ENCODE measurements around the gene GHRHR.

GHRHR gene

DNA sequence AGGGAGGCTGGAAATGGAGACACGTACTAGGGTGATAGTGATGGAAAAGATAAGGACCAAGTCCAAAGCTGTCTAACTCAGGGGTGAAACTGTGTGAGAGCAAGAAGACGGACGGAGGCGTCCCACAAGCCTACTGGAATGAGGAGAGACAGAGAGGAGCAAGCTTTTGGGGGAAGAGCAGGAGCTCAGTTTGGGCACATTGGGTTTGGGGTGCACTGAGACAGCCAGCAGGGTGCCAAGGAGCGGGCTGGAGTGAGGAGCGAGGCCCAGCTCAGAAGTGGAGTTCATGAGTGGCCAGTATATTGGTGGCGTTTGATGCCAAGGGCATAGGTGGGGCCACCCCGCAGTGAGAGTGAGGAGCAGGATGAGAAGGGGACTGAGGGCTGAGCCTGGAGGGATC is 22.6 kb downstream of the GHRHR start:
- no peak overlapping the region for H3K4me3 ChIP-seq (ENCODE audit: low read depth, low read length)
- H3K36me3 ChIP-seq (ENCODE audit: insufficient read depth, low read length): no peaks in the 10 kb centered on the region
- H3K4me1 ChIP-seq (ENCODE audit: control insufficient read depth, insufficient read depth, low read length, unreplicated experiment): peaks cover 4% of the 10 kb centered on the region
- peaks cover 19% of the 10 kb centered on the region for H3K27me3 ChIP-seq (ENCODE audit: insufficient read depth, low read length)
- no peak overlapping the region for H2AFZ ChIP-seq (ENCODE audit: low read length, unreplicated experiment)
- no peaks in the 10 kb centered on the region for H3K79me2 ChIP-seq (ENCODE audit: control insufficient read depth, insufficient read depth, low read length, unreplicated experiment)
- no peak overlapping the region for H3K27ac ChIP-seq (ENCODE audit: low read depth, low read length)

DNA sequence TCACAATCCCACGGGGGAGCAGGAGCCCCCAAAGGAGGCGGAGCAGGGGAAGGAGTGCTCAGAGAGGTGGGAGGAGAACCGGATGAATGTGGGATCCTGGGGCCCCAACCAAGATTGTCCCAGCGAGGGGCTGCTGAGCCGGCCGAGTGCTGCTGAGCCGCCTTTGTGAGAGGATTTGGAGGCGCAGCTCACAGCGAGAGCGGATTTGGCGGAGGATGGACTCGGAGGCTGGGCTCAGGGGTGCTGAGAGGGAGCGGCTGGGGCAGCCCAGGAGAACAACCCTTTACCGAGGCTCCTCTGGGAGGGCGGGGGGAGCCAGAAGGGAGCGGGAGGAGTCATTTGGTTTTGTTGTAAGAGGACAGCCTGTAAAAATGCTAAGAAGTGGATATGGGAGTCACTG is 23.0 kb downstream of the GHRHR start:
- Histone ChIP-seq H3K27me3 (ENCODE audit: insufficient read depth, low read length) (peaks cover 16% of the 10 kb centered on the region), H3K27ac (ENCODE audit: low read depth, low read length) (no peak overlapping the region), H3K4me1 (ENCODE audit: control insufficient read depth, insufficient read depth, low read length, unreplicated experiment) (peaks cover 4% of the 10 kb centered on the region), H3K4me3 (ENCODE audit: low read depth, low read length) (no peak overlapping the region), H3K36me3 (ENCODE audit: insufficient read depth, low read length) (no peaks in the 10 kb centered on the region), H3K79me2 (ENCODE audit: control insufficient read depth, insufficient read depth, low read length, unreplicated experiment) (no peaks in the 10 kb centered on the region), H2AFZ (ENCODE audit: low read length, unreplicated experiment) (no peak overlapping the region)

DNA sequence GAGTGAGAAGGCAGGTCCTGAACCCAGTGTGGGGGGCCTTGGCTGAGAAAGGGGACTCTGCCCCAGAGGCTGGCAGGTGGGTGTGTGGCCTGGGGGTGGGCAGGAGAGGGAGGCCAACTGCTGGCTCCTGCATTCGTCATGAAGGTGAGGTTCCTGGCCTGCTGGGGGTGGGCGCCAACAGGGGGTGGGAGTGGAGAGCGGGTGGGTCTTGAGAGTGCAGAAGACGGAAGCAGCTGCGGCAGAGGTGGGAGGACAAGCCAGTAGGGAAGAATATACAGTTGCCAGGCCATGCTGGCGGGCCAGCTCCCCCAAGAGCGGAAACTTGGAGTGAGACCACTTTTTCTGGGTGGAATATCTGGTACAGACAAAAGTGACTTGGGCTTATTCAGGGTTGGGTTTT is 23.4 kb downstream of the GHRHR start:
- no peak overlapping the region for H3K4me3 ChIP-seq (ENCODE audit: low read depth, low read length)
- H3K27ac ChIP-seq (ENCODE audit: low read depth, low read length): no peak overlapping the region
- no peaks in the 10 kb centered on the region for H3K36me3 ChIP-seq (ENCODE audit: insufficient read depth, low read length)
- H2AFZ ChIP-seq (ENCODE audit: low read length, unreplicated experiment): no peak overlapping the region
- H3K27me3 ChIP-seq (ENCODE audit: insufficient read depth, low read length): peaks cover 13% of the 10 kb centered on the region
- peaks cover 4% of the 10 kb centered on the region for H3K4me1 ChIP-seq (ENCODE audit: control insufficient read depth, insufficient read depth, low read length, unreplicated experiment)
- H3K79me2 ChIP-seq (ENCODE audit: control insufficient read depth, insufficient read depth, low read length, unreplicated experiment): no peaks in the 10 kb centered on the region

- no peaks in the 10 kb centered on the region for H3K79me2 ChIP-seq (ENCODE audit: control insufficient read depth, insufficient read depth, low read length, unreplicated experiment)
- no peak overlapping the region for H2AFZ ChIP-seq (ENCODE audit: low read length, unreplicated experiment)
- H3K4me1 ChIP-seq (ENCODE audit: control insufficient read depth, insufficient read depth, low read length, unreplicated experiment): peaks cover 4% of the 10 kb centered on the region
- H3K27me3 ChIP-seq (ENCODE audit: insufficient read depth, low read length): peaks cover 6% of the 10 kb centered on the region
- H3K27ac ChIP-seq (ENCODE audit: low read depth, low read length): no peak overlapping the region
- H3K4me3 ChIP-seq (ENCODE audit: low read depth, low read length): no peak overlapping the region
- no peaks in the 10 kb centered on the region for H3K36me3 ChIP-seq (ENCODE audit: insufficient read depth, low read length)
These were observed 24.2 kb downstream of the GHRHR start for GRCh38 chr7:30987936-30988335.

DNA sequence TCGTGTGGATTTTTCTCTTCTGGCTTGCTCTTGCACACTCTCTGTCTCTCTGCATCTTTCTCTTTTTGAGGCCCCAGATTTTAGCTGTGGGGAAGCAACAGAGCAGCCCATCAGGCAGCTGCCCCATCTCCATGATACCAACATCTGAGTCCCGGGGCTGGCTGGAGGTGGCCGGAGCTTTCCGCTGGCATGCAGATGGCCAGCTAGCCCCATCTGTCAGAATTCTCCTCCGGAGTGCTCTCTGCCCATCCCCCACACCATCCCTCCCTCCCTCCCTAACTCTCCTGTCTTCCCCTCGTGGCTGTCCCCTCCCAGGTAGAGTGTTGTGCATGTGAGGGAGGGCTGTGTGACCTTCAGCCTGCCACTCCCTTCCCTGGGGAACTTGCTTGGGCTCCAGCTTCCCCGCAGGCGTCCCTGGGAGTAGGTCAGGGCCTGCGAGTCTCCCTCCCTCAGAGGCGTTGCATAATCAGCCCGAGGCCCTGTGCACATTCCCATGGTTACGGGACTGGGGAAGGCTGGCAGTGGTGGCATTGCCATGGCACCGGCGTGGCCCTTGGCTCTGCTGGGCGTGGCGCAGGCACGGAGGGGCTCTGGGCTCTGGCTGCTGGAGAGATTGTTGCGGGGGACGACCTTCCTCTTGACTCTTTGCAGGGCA is 24.7 kb downstream of the GHRHR start:
- Histone ChIP-seq H3K36me3 (ENCODE audit: insufficient read depth, low read length) (no peaks in the 10 kb centered on the region), H3K4me3 (ENCODE audit: low read depth, low read length) (no peak overlapping the region), H3K27ac (ENCODE audit: low read depth, low read length) (no peak overlapping the region), H3K4me1 (ENCODE audit: control insufficient read depth, insufficient read depth, low read length, unreplicated experiment) (peaks cover 4% of the 10 kb centered on the region), H3K79me2 (ENCODE audit: control insufficient read depth, insufficient read depth, low read length, unreplicated experiment) (no peaks in the 10 kb centered on the region), H2AFZ (ENCODE audit: low read length, unreplicated experiment) (no peak overlapping the region), H3K27me3 (ENCODE audit: insufficient read depth, low read length) (0 out of 2 replicates have a peak, but pooled peaks cover under 1% of the 10 kb centered on the region)

DNA sequence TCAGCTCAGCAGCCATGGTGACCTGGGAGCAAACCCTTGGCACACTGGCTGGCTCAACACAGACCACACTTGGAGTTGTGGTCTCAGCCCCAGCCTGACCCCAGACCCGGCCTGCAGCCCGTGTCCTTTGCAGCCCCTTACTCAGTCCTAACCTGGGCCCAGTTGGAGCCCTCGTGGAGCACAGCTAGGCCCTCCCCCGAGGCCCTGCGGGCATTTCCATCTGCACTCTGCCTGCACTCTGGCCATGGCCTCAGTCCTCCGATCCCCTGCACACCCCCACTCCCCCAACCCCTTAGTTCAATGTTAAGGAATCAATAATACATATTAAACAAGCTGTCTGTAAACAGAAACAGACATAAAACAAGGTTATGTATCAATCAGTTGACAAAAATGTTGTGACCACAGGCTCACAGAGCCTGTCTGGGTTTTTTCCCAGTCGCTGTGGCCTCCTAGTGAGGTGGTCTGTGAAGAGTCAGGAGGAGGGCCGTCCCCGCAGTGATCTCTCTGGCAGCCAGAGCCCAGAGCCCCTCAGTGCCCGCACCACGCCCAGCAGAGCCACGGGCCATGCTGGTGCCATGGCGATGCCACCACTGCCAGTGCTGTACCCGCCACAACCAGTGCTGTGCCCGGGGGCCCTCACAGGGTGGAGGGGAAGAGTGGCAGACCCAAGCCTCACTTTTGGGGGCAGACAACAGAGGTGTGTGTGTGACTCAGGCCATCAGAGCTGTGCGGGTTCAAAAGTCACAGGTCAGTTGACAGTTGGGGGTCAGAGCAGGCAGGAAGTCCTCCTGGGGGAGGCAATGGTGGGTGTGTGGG is 25.5 kb downstream of the GHRHR start:
- Histone ChIP-seq H3K36me3 (ENCODE audit: insufficient read depth, low read length) (no peaks in the 10 kb centered on the region), H3K27ac (ENCODE audit: low read depth, low read length) (no peak overlapping the region), H3K4me1 (ENCODE audit: control insufficient read depth, insufficient read depth, low read length, unreplicated experiment) (peaks cover 4% of the 10 kb centered on the region), H3K79me2 (ENCODE audit: control insufficient read depth, insufficient read depth, low read length, unreplicated experiment) (no peaks in the 10 kb centered on the region), H3K4me3 (ENCODE audit: low read depth, low read length) (no peak overlapping the region), H3K27me3 (ENCODE audit: insufficient read depth, low read length) (no peaks in the 10 kb centered on the region), H2AFZ (ENCODE audit: low read length, unreplicated experiment) (no peak overlapping the region)

GRCh38 chr7:30989824-30990672 is 26.3 kb downstream of the GHRHR start:
- Histone ChIP-seq H3K36me3 (ENCODE audit: insufficient read depth, low read length) (no peaks in the 10 kb centered on the region), H3K4me1 (ENCODE audit: control insufficient read depth, insufficient read depth, low read length, unreplicated experiment) (no peaks in the 10 kb centered on the region), H3K27ac (ENCODE audit: low read depth, low read length) (no peak overlapping the region), H3K79me2 (ENCODE audit: control insufficient read depth, insufficient read depth, low read length, unreplicated experiment) (no peaks in the 10 kb centered on the region), H3K4me3 (ENCODE audit: low read depth, low read length) (no peak overlapping the region), H2AFZ (ENCODE audit: low read length, unreplicated experiment) (no peak overlapping the region), H3K27me3 (ENCODE audit: insufficient read depth, low read length) (no peaks in the 10 kb centered on the region)

GRCh38 chr7:30990673-30991170 is 27.0 kb downstream of the GHRHR start:
- H3K4me3 ChIP-seq (ENCODE audit: low read depth, low read length): no peak overlapping the region
- no peak overlapping the region for H2AFZ ChIP-seq (ENCODE audit: low read length, unreplicated experiment)
- no peak overlapping the region for H3K27ac ChIP-seq (ENCODE audit: low read depth, low read length)
- H3K4me1 ChIP-seq (ENCODE audit: control insufficient read depth, insufficient read depth, low read length, unreplicated experiment): no peaks in the 10 kb centered on the region
- H3K79me2 ChIP-seq (ENCODE audit: control insufficient read depth, insufficient read depth, low read length, unreplicated experiment): no peaks in the 10 kb centered on the region
- H3K27me3 ChIP-seq (ENCODE audit: insufficient read depth, low read length): no peaks in the 10 kb centered on the region
- no peaks in the 10 kb centered on the region for H3K36me3 ChIP-seq (ENCODE audit: insufficient read depth, low read length)

GRCh38 chr7:30992414-30992813 is 28.7 kb downstream of the GHRHR start:
- H3K4me3 ChIP-seq (ENCODE audit: low read depth, low read length): no peak overlapping the region
- no peak overlapping the region for H3K27ac ChIP-seq (ENCODE audit: low read depth, low read length)
- H3K36me3 ChIP-seq (ENCODE audit: insufficient read depth, low read length): no peaks in the 10 kb centered on the region
- no peaks in the 10 kb centered on the region for H3K79me2 ChIP-seq (ENCODE audit: control insufficient read depth, insufficient read depth, low read length, unreplicated experiment)
- no peaks in the 10 kb centered on the region for H3K4me1 ChIP-seq (ENCODE audit: control insufficient read depth, insufficient read depth, low read length, unreplicated experiment)
- H3K27me3 ChIP-seq (ENCODE audit: insufficient read depth, low read length): no peaks in the 10 kb centered on the region
- H2AFZ ChIP-seq (ENCODE audit: low read length, unreplicated experiment): no peak overlapping the region

DNA sequence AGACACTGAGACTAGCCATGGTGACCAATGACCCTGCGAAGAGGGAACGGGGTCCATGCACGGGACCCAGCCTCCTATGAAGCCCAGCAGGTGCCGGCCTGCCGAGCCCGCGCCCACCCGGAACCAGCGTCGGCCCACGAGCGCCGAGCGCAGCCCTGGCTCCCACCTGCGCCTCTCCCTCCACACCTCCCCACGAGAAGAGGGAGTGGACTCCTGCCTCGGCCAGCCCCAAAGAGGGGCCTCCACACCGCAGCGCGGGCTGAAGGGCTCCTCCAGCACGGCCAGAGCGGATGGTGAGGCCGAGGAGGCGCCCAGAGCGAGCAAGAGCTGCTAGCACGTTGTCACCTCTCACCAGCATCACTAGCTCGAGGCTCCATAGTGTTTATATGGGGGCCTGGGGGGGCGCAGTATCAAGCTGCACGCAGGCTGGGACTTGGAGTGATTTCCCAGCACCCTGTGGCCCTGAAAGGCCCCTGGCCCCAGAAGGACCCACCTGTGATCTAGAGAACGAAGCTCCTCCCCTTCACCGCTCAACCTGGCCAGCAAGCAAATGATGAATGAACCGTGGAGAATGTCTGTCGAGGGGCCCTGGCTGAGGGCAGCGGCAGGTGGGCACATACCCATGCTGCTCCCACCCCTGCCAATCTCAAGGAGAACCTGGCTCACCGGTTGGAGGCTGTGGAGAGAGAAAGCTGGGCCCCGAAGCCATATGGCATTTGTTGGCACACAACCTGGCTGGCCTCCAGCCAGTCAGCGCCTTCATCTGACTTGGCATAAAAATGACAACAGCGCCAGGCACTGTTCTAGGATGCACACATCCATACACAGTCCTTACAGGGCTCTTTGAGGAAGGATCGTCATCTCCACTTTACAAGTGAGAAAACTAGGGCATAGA is 30.7 kb downstream of the GHRHR start:
- Histone ChIP-seq H2AFZ (ENCODE audit: low read length, unreplicated experiment) (no peak overlapping the region), H3K4me3 (ENCODE audit: low read depth, low read length) (no peak overlapping the region), H3K36me3 (ENCODE audit: insufficient read depth, low read length) (no peaks in the 10 kb centered on the region), H3K27me3 (ENCODE audit: insufficient read depth, low read length) (no peaks in the 10 kb centered on the region), H3K79me2 (ENCODE audit: control insufficient read depth, insufficient read depth, low read length, unreplicated experiment) (no peaks in the 10 kb centered on the region), H3K4me1 (ENCODE audit: control insufficient read depth, insufficient read depth, low read length, unreplicated experiment) (no peaks in the 10 kb centered on the region), H3K27ac (ENCODE audit: low read depth, low read length) (no peak overlapping the region)

All from ACC112 (cell line).